SH-SY5Y (cell line): Measurements from ENCODE around the gene PCDHGA1.
"Not testable (repeated sequence)": the region's sequence is repeated elsewhere in the genome, so short reads cannot be mapped to it uniquely, and the experiment has no call there.

Experiments
- GATA2 ChIP-seq: IDR thresholded peaks from 2 replicates; pipeline ENCODE4 v1.6.1; 2011; ENCODE audit warnings: mild to moderate bottlenecking, low read depth, low read length
- GATA3 ChIP-seq: IDR thresholded peaks from 2 replicates; pipeline ENCODE4 v1.6.1; 2011; ENCODE audit warnings: low read depth, mild to moderate bottlenecking, low read length, moderate library complexity

The PCDHGA1 gene

GRCh38 chr5:141366016-141366896, 35.9 kb downstream of the PCDHGA1 start:
- no peak for TF ChIP-seq GATA2
- no peak for TF ChIP-seq GATA3

GRCh38 chr5:141369994-141370848, 39.9 kb downstream of the PCDHGA1 start, which contains the start of gene PCDHGB3:
PCDHGB3 (plus strand) TSS chr5:141370242; CDS start chr5:141370395, 153 bp downstream.
- TF ChIP-seq GATA3 (no peak), GATA2 (no peak)

- no peak for TF ChIP-seq GATA2
- TF ChIP-seq GATA3: no peak
Observed at GRCh38 chr5:141371572-141372475, 41.5 kb downstream of the PCDHGA1 start.

DNA sequence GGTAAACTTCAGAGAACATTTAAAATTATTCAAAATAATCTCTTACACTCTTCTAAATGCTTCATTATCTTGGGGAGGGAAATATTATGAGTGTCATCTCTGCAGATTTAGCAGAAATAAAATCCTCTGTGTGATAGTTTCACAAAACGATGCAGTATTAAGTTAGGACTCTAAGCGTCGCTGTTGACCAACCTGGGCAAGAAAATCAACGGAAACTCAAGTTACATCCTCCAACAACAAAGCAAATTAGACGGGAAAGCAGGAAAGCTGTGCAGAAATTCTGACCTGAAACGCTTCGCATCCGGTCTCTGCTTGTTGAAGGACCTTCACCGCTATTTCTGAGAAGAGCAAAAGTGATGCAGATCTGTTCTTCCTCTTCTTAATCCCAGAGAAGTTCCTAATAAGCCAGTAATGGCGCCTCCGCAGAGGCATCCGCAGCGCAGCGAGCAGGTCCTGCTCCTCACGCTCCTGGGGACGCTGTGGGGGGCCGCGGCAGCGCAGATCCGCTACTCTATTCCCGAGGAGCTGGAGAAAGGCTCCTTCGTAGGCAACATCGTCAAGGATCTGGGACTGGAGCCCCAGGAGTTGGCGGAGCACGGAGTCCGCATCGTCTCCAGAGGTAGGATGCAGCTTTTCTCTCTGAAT, 43.5 kb downstream of the PCDHGA1 start, which contains the start of gene PCDHGA6:
PCDHGA6 (plus strand) TSS at position 219 of the 645 bp plus-strand sequence; CDS start at position 412, 193 bp downstream.
- no peak for TF ChIP-seq GATA3
- TF ChIP-seq GATA2: no peak

DNA sequence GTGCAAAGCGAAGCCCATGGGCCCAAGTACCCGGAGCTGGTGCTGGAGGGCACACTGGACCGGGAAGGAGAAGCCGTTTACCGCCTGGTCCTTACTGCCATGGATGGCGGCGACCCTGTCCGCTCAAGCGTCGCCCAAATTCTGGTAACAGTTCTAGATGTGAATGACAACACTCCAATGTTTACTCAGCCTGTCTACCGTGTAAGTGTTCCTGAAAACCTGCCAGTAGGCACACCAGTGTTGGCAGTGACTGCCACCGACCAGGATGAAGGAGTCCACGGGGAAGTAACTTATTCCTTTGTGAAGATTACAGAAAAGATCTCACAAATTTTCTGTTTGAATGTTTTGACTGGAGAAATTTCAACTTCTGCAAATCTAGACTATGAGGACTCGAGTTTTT, 44.3 kb downstream of the PCDHGA1 start:
- TF ChIP-seq GATA3 (no peak), GATA2 (no peak)

DNA sequence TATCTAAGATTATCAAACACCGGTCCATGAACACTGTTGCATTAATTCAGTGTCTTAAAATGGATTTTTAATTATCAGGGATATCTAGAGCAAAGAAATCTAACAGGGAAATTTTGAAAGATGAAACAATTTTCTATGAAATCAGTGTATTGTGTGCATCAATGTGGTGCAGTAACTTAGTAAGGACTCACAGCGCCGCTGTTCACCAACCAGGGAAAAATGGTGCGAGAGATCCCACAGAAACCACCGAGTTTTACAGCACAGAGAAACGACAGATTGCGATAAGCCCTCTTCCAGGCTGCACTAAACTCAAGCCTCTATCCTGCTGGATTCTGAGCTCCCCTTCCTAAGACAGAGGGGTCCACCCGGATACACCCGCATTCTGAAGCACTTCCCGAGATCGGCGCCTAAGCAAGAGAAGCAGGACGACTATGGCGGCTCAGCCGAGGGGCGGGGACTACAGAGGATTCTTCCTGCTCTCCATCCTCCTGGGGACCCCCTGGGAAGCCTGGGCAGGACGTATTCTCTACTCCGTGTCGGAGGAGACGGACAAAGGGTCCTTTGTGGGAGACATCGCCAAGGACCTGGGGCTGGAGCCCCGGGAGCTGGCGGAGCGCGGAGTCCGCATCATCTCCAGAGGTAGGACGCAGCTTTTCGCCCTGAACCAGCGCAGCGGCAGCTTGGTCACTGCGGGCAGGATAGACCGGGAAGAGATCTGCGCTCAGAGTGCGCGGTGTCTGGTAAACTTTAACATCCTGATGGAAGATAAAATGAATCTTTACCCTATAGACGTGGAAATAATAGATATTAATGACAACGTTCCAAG, 52.4 kb downstream of the PCDHGA1 start, which contains the start of gene PCDHGA7:
PCDHGA7 (plus strand) TSS at position 274 of the 826 bp plus-strand sequence; CDS start at position 432, 158 bp downstream.
- TF ChIP-seq GATA3 (no peak), GATA2 (no peak; the same call in 1 of the 2 replicates)

- no peak for TF ChIP-seq GATA2
- TF ChIP-seq GATA3: no peak
Observed at GRCh38 chr5:141383345-141383744, 53.0 kb downstream of the PCDHGA1 start.

- TF ChIP-seq GATA3: no peak
- TF ChIP-seq GATA2: no peak
Observed at GRCh38 chr5:141384471-141385267, 54.4 kb downstream of the PCDHGA1 start.

- TF ChIP-seq GATA2, GATA3: not testable (repeated sequence)
Observed at GRCh38 chr5:141387557-141388311, 57.4 kb downstream of the PCDHGA1 start, which contains the start of gene PCDHGB4. PCDHGB4 (plus strand) TSS chr5:141387698; CDS start chr5:141387885, 187 bp downstream.

DNA sequence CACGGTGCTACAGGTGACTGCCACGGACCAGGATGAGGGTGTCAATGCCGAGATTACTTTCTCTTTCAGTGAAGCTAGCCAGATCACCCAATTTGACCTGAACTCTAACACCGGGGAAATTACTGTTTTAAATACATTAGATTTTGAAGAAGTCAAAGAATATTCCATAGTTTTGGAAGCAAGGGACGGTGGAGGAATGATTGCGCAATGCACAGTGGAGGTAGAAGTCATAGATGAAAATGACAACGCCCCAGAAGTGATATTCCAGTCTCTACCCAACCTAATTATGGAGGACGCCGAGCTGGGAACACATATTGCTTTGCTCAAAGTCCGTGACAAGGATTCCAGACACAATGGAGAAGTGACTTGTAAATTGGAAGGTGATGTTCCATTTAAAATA, 58.3 kb downstream of the PCDHGA1 start:
- no peak for TF ChIP-seq GATA2
- TF ChIP-seq GATA3: no peak
